Spleen (tissue), 11 donors: ENCODE results near the gene ANGPTL2. TPM values are rescaled to one million over a fixed set of nuclear protein-coding genes. Genes with fewer than 3 reads are reported as not detected.

ENCODE experiments used
- DNase-seq: peaks from one replicate; pipeline ENCODE4 v3.0.0-alpha.2; 2020
- H3K27ac ChIP-seq, 8 donors: fragments of 200-600 bp; sonication (generic) in 7 of 8; 1 replicate in 4 of 8; 2 replicates in 4 of 8; pipeline versions ENCODE4 v1.5.0 to v1.8.0; 2016 to 2021; ENCODE audit warnings: inconsistent platforms in 4 of 8, mild to moderate bottlenecking in 4 of 8, moderate library complexity in 1 of 8
- H3K27me3 ChIP-seq, 7 donors: fragments of 200-600 bp; sonication (generic) in 6 of 7; replicated peaks in 1 of 7; 1 replicate in 4 of 7; 2 replicates in 3 of 7; pipeline versions ENCODE4 v1.5.0 to v1.8.0; 2016 to 2021; ENCODE audit warnings: inconsistent platforms in 3 of 7, mild to moderate bottlenecking in 1 of 7
- H3K36me3 ChIP-seq, 6 donors: fragments of 200-600 bp; sonication (generic) in 5 of 6; 1 replicate in 4 of 6; 2 replicates in 2 of 6; pipeline versions ENCODE4 v1.5.0 to v1.8.0; 2016 to 2021; ENCODE audit warnings: inconsistent platforms in 2 of 6
- H3K4me1 ChIP-seq, 6 donors: fragments of 200-600 bp; sonication (generic) in 5 of 6; 1 replicate in 3 of 6; 2 replicates in 3 of 6; pipeline versions ENCODE4 v1.5.0 to v1.8.0; 2016 to 2021; ENCODE audit warnings: inconsistent platforms in 3 of 6
- H3K4me3 ChIP-seq, 8 donors: fragments of 200-600 bp; sonication (generic) in 7 of 8; 1 replicate in 4 of 8; 2 replicates in 4 of 8; pipeline versions ENCODE4 v1.5.0 to v1.8.0; 2016 to 2021; ENCODE audit warnings: inconsistent platforms in 4 of 8, mild to moderate bottlenecking in 4 of 8, moderate library complexity in 2 of 8
- H3K9me3 ChIP-seq, 8 donors: fragments of 200-600 bp; sonication (generic) in 7 of 8; 1 replicate in 4 of 8; 2 replicates in 4 of 8; pipeline versions ENCODE4 v1.5.0 to v1.8.0; 2016 to 2021; ENCODE audit warnings: inconsistent platforms in 4 of 8
- CTCF ChIP-seq, 11 experiments: fragments of 200-600 bp in 7 of 11; fragments of 450-650 bp in 4 of 11; sonication (generic) in 4 of 11; IDR thresholded peaks in 8 of 11; conservative IDR thresholded peaks in 3 of 11; 1 replicate in 7 of 11; 2 replicates in 4 of 11; pipeline versions ENCODE4 v1.4.0 to v1.8.0; 2016 to 2021; ENCODE audit warnings: antibody characterized with exemption in 11 of 11, inconsistent platforms in 4 of 11, mild to moderate bottlenecking in 1 of 11
- POLR2A ChIP-seq, 3 donors: fragments of 450-650 bp; IDR thresholded peaks; one replicate each; pipeline ENCODE4 v1.5.1; 2017; ENCODE audit warnings: antibody characterized with exemption in 3 of 3, mild to moderate bottlenecking in 1 of 3
- POLR2AphosphoS5 ChIP-seq, 3 donors: sonication (generic); formaldehyde crosslinking; IDR thresholded peaks; one replicate each; pipeline ENCODE4 v1.5.1; 2017; ENCODE audit warnings: antibody characterized with exemption in 3 of 3
- WGBS, 5 donors: extraction: QIAGEN DNeasy Blood & Tissue Kit in 3 of 5; methylation state at CpG; one replicate each; pipeline versions ENCODE4 v1.1.5 to v1.1.7; 2013 to 2018; 5-methylcytosine and 5-hydroxymethylcytosine counted together
- intact Hi-C: fragments of 100-400 bp; cut with DNase I; formaldehyde crosslinking; loops from one replicate; pipeline ENCODE4 v1.15.0; 2023; ENCODE audit warnings: low total_unique reads
- polyA plus RNA-seq, 3 donors: library from polyadenylated mRNA; stranded (reverse); fragments of 200-250 nt; gene quantifications; one replicate each; pipeline ENCODE4 v1.2.1, GENCODE V29; 2013
- total RNA-seq, 7 donors: library from RNA; depleted of rRNA in 3 of 7; stranded (reverse); fragments of >200 nt in 3 of 7; fragmentation: NEBNext Ultra II Directional in 4 of 7; extraction: Animal tissue kit (Norgen Biotek cat#: 25700) in 4 of 7; gene quantifications; one replicate each; pipeline versions ENCODE4 v1.1.0 to v1.2.1, GENCODE V29; 2016 to 2021
- donor health status: healthy with polysubstance abuse.
- donor health status: DM: no; HTN: no; CAD: no; lungs with moderate emphysema.
- donor health status: DM: no; HTN: no; CAD: no.
- donor health status: Bipolar disorder and iron deficiency.
- donor health status: healthy.
- donor health status: DM: no; HTN: no; CAD: no.
- donor health status: DM: yes; HTN: yes; CAD: no.

ANGPTL2 gene
- total and polyA plus RNA-seq, 10 donors, result 6.6 to 103 (median 48.1) TPM

- Histone ChIP-seq H3K4me1 (peaks cover 0 to 8% (median under 1%) of the 10 kb centered on the region in 6 donors), H3K4me3 (no peak overlapping the region), H3K27ac (no peak overlapping the region), H3K36me3 (no peaks in the 10 kb centered on the region), H3K27me3 (no peaks in the 10 kb centered on the region), H3K9me3 (no peaks in the 10 kb centered on the region)
- intact Hi-C loops, result no loop called here
- TF ChIP-seq CTCF (IDR thresholded peaks at IDR 0.05 in 8 of 11, conservative IDR thresholded peaks at IDR 0.05 in 3 of 11) (no peak), POLR2AphosphoS5 (IDR thresholded peaks at IDR 0.05) (no peak), POLR2A (IDR thresholded peaks at IDR 0.05) (no peak)
- WGBS, 5 donors, result 90 to 96% (median 91%) methylated on average over 11 of the region's 11 CpGs
- DNase-seq, result no peak
Measured at GRCh38 chr9:127137640-127138360, 15.4 kb upstream of the ANGPTL2 start.

- 82 to 92% (median 86%) methylated on average over 5 of the region's 5 CpGs for WGBS, 5 donors
- DNase-seq, result no peak
- H3K9me3 ChIP-seq, result no peaks in the 10 kb centered on the region
- intact Hi-C loops, result no loop called here
- no peaks in the 10 kb centered on the region for H3K27me3 ChIP-seq
- H3K4me1 ChIP-seq, result peaks cover 0 to 14% (median 4%) of the 10 kb centered on the region in 6 donors
- no peak overlapping the region for H3K27ac ChIP-seq
- no peak overlapping the region for H3K4me3 ChIP-seq
- H3K36me3 ChIP-seq, result no peaks in the 10 kb centered on the region
- no peak for TF ChIP-seq POLR2A (IDR thresholded peaks at IDR 0.05)
- no peak for TF ChIP-seq POLR2AphosphoS5 (IDR thresholded peaks at IDR 0.05)
- no peak for TF ChIP-seq CTCF (IDR thresholded peaks at IDR 0.05 in 8 of 11, conservative IDR thresholded peaks at IDR 0.05 in 3 of 11)
Measured at GRCh38 chr9:127136880-127137639, 14.6 kb upstream of the ANGPTL2 start.

- no peaks in the 10 kb centered on the region for H3K27me3 ChIP-seq
- no peak for DNase-seq
- peaks cover 0 to 21% (median 4%) of the 10 kb centered on the region in 6 donors for H3K4me1 ChIP-seq
- 79 to 88% (median 83%) methylated on average over 8 of the region's 8 CpGs for WGBS, 5 donors
- H3K36me3 ChIP-seq, result no peaks in the 10 kb centered on the region
- no peak overlapping the region for H3K4me3 ChIP-seq
- H3K27ac ChIP-seq, result no peak overlapping the region
- H3K9me3 ChIP-seq, result no peaks in the 10 kb centered on the region
- TF ChIP-seq POLR2AphosphoS5 (IDR thresholded peaks at IDR 0.05) (no peak), CTCF (IDR thresholded peaks at IDR 0.05 in 8 of 11, conservative IDR thresholded peaks at IDR 0.05 in 3 of 11) (no peak), POLR2A (IDR thresholded peaks at IDR 0.05) (no peak)
- intact Hi-C loops, result no loop called here
Measured at GRCh38 chr9:127136081-127136879, 13.8 kb upstream of the ANGPTL2 start.
